GM19240 (cell line): ENCODE results near the gene AHNAK2.

Experiments used
- DNase-seq: peaks from one replicate; pipeline ENCODE4 v3.0.0; 2011; ENCODE audit warnings: low spot score; ENCODE audit not compliant: insufficient read length

The AHNAK2 gene

DNA sequence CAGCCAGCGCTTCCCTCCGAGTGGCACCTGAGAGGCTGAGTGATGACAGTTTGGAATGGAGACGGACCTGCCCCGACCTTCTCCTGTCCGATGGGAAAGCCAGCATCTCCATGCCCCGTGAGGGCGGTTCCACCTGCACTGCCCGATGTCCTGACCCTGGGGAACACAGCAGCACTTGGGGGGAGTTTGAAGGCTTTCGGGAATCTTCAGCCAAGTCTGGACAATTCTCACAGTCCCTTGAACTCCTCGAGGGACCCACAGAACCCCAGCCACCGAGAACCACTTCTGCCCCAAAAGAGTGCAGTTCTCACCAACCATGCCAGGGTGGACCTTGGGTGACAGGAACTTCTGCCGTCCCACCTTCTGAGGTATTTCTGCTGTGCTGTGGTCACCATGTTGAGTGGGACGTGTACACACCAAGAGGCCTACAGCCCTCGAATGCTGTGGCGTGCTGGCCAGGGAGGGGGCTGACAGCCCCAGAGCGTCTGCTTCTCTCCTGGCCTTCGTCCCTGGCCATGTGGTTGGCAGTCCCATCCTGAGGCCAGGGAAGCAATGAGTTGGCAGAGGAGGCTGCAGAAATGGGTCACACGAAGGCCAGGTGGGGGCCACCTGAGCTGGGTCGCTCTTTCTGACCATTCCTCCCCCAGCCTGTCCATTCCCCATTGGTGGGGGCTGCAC is 8.5 kb upstream of the AHNAK2 start:
- no peak for DNase-seq

DNA sequence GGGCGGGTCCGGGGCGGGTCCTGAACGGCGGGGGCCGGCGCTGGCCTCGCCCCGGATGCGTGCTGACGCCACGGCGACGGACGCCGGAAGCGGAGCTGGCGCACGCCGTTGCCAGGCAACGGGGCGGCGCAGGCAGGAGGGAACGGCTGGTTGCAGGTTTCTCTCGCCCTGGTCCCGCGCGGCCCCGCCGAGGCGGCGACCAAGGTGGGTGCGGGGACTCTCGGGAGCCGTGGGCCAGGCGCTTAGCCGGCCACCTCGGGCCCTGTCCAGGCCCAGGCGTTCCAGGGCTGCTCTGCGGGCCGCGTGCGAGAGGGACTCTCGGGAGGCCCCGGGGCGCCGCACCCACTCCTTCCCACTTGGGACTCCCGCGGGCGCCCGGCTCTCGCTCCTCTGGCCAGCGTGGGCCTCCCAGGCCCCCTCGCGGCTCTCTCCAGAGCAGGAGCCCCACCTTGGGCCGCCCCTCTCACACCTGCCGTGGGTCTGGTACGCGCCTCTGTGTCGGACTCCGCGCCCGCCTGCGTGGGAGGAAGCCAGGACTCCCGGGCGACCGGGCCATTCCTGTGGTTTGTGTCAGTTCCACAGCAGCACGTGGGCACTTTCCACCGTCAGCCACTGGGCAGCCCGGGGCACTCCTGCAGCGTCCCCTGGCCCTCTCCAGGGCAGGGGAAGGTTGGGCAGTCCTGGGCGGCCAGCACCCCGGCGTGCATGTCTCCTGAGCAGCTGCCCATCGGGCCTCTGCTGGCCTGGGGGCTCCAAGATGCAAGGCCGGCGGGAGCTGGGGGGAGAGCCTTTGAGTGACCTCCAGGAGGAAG is 7.7 kb upstream of the AHNAK2 start, which contains the start of gene CLBA1:
TSS of gene CLBA1 (plus strand) at position 114 of the 812 bp plus-strand sequence. CDS start at position 758, 644 bp downstream.
- peak; percentile 100 for DNase-seq

DNA sequence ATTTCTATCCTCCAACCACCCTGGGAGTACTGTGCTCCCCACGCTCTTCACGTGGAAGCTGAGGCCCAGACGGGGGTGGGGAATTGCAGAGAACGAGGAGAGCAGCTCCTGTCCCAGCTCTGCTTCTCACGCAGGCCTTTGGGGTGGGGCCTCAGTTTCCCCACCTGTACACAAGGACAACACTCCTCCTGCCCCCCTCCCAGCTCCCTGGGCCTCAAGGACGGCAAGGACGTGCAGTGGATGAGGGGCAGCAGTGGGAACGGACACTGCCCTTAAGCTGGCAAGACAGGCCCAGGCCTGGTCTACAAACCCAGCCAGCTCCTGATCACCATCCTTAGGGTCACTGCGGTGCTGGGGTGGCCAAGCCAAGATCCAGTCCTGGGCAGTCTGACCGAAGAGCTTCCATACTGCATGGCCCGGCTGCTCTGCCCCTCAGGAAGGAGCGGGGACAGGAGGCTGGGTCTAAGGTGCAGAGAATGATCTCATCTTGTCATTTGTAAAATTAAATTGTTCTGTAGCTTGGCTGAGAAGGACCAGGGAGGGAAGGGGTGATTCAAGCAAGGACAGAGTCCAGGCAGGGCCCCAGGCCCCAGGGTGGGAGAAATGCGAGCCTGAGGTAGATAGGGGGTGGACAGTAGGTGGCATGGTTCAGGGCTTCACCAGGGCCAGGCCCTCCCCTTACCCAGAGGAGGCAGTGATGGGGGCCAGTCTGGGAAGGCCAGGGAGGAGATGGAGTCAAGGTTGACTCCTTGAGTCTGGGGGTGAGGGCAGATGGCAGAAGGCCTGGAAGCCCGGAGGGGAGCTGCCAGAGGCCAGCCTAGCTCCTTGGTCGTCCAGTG is 6.1 kb upstream of the AHNAK2 start:
- DNase-seq, result no peak

DNA sequence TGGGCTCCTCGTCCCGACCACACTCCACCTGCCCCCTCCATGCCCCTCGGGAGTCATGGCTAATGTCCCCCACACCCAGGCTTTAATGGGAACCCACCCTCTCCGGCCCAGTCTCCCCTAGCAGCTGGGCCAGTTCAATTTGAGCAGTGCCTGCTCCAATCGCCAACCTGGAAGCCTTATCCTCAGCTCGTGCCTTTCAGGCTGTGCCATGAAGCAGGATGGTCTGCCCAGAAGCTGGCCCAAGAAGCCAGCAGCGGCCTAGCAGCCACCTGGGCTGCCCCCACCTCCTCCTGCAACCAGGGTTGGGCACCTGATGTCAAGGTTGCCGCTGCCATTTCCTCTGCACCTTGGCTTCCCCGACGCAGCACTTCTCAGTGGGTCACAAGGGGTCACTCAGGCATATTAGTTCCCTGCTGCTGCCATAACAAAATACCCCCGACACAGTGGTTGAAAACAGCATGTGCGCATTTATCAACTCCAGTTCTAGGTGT is 5.1 kb upstream of the AHNAK2 start:
- no peak for DNase-seq

DNA sequence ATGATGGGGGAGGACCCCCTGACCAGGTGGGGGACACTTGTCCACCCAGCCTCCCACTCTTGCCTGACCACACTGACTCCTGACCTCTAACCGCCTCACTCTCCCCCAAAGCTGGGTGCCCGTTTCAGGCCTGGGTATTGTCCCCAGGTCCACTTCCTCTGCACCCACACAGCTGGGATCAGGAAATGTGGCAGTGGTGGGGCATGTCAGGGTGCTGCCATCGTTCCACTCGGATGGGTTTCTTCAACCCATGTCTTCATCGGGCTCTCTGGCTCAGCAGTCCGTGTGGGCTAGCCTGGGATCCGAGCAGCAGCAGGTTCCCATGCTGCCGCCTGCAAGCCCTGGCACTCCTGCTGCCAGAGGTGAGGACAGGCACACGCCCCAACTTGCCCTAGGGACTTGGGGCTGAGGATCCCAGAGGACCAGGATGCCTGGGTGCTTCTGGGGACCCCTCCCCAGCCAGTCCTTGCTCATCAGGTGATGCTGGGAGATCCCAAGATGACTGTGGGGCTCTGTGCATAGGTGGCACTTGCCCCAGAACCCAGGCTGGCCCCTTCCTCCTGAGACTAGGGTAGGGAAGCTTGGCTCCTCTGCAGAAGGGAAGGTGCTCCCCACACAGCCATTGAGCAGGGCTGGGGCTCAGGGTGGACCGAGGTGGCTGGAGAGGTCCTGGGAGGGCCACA is 4.5 kb upstream of the AHNAK2 start:
- DNase-seq, result no peak

DNA sequence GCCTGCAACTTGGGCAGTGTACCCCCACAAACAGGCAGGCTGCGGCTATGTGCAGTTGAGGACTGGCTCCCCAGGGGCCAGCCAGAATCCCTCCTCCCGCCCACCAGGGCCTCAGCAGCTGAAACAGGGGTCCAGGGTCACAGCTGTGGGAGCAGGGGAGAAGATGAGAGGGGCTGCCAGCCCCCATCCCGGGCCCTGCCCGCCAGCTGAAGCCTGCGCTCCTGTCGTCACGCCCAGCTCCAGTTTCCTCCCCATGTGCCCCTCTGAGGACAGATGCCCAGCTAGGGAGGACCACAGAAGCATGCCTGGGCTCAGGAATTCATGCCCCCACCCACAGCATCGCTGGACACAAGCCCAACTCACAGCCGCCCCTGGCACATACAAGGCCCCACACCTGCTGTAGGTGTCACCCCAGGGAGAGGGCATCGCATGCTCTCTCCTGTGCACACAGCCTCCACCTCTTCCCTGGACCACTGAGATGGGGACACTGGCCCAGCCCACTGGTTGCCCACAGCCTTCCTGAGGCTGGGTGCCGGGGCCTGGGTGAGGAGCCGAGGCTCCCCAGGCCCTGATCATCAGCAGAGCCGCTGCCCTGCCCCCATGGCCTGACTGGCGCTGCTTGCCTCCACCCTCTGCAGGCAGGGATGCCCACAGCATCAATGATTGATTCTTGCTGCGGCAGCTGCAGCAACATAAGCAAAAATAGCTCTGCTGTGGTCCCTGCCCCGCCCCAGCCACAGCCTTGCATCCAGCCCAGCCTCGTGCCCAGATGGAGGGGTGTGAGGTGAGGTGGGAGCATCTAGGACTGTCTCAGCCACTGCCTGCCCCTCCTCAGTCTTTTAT is 3.7 kb upstream of the AHNAK2 start:
- DNase-seq, result no peak

DNA sequence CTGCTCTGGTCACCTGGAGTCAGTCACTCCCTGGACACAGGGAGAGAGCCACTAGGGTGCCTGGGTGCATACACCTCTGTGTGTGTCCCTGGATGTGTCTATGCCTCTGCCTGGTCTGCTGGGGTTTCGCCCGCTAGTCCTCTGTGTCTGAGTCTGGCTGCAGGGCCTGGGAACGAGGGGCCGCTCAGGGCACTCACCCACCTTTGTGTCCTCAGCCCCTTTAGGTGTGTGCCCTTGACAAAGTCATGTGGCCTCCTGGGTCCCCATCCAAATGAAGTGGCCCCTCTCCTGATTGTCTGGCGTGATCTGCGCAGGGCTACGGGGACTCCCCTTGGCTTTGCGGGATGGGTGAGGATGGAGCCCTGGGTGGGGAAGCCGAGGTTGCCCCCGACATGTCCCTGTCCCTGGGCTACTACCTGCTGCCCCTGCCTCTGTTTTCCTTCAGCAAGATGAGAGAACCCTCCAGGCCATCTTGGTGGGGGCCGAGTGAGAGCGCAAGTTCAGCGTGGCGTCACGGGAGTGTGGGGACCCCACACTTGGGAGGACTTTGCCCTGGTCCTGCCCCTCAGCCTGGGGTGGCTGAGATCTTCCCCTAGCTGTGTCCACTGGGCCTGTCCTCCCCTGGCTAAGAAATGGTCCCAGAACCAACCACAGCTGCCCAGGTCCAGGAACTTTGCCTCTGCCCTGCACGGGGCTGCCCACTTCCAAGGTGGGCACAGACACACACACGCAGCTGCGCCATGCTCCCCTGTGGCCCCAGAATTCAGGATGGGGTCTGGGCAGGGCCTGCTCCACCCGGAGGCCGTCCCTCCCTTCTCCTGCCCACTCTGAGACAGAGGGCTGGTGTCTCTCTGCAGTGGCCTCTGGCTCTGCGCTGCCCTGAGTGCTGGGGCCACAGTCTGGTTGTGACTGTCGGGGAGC is 2.7 kb upstream of the AHNAK2 start:
- no peak for DNase-seq

DNA sequence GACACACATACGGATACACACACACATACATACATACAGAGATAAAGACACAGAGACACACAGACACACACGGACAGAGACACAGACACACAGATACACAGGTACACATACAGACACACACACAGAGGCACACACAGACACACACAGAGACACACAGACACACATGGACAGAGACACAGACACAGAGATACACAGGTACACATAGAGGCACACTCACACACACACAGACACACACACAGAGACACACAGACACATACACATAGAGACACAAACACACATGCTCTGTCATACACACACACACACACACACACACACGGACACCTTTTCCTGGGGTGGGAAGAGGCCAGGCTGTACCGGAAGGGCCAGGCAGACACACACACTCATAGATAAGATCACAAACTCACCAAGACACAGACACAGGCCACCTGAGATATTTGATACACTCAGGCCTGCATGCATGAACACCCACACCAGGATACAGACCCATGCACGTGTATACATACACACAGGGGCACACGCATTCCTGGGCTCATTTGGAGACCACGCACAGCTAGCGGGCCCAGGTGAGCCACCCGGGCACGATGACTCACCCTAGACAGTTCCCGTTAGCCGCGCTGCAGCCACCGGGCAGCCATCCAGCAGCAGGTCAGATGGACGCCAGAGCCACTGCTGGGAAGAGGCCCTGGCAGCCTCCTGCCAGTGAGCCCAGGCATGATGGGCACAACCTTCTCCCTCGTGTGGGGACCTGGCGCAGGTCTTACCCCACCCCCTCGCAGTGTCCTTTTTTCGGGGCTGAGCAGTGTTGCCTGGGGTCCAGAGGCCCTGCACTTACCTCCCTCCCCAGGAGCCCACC is 1.8 kb upstream of the AHNAK2 start:
- no peak for DNase-seq

DNA sequence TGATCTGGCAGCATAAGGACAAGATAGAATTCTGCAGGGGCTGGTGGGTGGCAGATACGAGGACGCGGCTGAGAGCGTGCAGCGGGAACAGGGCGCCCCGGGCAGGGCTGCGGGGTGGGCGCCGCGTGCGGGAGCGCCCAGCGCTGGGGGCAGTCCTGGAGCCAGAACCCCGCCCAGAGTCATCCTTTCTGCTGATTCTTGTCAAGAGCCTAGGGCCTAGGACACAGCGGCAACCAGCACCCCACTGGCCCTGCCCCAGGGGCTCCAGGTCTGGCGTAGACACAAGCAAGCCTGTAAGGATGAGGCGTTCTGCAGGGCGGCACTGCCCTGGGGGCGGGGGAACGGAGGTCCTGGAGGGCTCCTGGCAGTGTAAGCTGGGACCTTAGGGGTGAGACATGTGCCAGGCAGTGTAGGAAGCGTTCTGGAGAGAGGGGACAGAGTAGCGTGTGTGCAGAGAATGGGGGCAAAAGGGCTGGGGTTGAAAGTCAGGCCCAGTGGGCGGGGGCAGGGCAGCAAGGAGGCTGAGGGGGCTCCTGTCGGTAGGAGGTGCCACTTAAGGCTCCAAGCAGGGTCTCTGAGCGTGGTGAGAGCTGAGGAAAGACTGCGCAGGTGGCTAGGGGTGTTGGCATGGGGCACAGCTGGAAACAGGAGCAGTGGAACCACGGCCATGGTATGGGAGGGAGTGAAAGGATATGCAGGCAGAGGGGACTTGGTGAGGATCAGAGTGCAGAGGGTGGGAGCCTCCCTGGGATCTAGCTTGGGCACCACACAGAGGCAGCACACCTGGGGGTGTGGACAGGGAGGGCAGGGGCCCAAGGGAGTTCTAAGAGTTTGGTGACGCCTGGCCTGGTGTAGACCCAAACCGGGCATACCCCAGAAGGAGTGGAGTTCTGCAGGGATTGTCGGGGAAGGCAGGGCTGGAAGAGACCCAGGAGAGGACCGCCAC is 845 bp upstream of the AHNAK2 start:
- no peak for DNase-seq

DNA sequence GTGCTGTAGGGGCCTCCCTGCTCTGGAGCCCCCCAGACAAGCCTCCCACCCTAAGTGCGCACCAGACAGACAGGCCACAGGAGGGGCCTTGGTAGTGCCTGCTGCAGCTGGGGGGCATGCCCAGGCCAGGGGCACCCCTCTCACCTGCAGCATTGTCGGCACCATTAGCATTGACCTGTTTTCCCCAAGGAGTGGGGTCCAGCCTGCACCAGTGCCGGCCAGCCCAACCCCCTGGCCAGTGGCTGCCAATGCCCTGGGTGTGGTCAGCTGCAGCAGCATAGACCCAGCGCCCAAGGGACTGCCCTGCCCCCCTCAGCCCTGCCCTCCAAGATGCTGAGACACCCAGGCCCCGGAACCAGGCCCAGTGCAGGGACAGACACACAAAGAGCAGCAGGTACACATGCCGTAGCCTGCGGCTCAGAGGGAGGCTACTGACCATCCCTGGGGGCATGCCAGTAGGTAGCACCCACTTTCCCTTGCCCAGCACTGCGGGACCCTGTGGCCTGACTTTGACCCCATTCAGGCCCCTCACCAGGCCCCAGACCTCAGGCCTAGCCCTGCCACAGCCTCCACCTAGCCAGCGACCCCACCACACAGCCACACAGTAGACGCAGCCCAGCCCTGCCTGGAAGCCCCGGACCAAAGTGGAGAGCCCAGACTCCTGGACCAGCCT is 1.0 kb downstream of the AHNAK2 start:
- DNase-seq, result no peak

DNA sequence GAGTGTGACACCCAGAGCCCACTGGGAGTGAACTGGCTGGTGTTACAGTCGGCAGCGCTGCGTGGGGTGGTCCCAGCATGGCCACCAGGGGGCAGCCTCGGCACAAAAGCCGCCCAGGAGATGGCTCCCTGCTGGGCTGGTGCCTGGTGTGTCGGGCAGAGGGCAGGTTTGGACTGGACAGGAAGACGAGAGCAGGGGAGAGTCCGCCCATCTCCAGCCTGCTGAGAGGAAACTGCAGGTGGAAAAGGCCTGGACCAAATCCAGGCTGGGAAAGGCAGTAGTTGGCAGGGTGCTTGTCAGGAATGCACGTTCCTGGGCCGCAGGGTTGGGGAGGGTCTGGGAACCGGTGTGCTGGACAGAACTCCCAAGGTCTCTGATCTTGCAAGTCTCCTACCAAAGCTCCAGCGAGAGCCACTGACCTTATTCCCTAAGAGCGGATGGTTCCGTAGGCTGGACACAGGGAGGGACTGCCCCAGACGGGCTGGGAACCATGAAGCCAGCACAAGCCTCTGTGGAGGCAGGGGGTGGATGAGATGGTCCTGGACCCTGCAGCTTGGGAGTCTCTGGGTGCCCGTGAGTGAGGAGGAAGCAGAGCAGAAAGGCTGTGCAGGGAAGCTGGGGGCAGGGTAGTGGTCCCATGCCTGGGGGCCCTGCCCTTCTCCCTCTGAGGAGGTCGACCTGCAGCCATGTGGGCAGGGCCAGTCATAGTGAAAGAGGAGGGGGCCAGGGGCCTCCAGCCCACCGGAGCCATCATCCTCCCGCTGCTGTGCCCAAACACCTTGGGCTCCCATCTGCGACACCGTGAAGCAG is 1.8 kb downstream of the AHNAK2 start:
- DNase-seq, result peak; percentile 84

DNA sequence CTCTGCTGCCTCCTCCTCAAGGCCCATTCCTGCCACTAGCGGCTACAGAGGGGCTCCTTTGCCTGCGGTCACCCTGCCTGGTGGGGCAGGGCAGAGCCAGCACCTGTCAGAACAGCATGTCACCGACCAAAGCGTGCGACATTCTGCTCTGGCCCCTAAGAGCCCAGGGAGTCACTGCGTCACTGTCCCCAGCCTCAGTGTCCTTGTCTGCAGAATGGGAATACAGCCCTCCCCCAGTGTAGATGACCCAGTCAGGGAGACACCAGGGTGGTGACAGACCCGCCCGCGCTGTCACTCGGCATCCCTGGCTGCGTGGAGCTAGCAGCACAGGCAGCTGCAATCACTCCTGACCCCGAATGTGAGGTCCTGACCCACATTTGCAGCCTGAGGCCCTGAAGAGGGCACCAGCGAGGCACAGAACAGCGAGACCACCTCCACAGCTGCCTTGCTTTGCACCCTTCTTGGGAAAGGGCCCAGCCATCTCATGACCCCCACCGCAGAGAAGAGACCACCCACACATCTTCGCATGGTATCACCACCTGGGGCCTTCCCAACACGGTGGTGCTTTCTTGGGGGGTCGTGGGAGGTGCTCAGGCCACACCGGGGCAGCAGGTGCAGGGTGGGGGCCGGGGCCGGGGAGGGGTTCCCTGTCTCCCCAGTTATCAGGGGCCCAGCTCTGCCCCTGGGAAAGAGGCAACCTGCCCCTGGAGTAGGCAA is 2.5 kb downstream of the AHNAK2 start:
- no peak for DNase-seq

DNA sequence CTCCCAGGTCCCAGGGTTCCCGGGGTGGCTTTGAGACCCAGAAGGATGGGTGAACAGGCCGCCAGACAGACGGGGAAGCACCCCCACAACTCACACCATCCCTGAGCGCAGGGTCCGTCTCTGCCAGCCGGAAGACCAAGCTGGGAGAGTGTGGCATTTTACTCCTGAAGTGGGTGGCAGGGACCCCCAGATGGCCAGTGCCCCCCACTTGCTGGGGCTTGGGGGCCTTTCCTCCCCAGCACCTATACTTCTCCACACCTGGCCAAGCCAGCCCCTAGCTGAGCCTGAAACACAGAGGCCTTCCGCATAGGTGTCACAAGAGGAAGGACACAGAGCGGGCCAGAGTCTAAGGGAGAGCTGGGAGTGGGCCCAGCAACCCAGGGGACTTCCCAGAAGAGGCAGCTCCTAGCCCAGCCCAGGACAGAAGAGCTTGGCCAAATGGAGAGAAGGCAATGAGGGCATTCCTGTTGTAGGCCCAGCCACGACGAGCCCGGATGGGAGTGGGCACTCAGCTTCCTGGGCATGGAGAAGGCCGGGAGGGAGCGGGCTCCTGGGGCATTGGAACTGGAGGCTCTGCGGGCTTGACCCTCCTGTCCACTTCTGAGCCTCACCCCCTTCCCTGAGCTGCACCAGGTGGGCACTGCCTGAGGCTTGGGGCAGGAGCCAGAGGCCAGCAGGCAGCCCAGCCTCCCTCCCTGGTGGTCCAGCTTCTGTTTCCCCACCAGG is 3.3 kb downstream of the AHNAK2 start:
- no peak for DNase-seq

DNA sequence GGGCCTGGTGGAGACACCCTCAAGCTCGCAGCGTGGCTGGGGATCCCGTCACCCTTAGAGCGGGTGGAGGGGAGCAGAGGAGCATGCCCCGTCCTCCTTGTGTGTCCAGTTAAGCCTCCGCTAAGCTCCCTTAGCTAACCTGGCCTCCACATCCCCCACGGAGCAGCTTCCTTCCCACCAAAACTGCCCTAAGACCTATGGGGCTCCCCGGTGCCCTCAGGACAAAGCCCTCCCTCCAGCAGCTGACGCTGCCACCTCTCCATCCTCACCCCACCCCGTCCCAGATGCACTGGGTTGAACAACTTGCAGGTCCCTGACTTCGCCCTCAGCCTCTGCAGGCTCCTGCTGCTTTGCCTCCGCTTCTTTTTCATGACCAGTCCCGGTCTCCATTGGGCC is 4.0 kb downstream of the AHNAK2 start:
- no peak for DNase-seq
